HUES64 (cell line): ENCODE results near the gene SLC22A17.
"Not testable (repeated sequence)": the region's sequence is repeated elsewhere in the genome, so short reads cannot be mapped to it uniquely, and the experiment has no call there.

Experiments used
- H3K27ac ChIP-seq: 2 replicates; pipeline ENCODE4 v1.7.0; 2013; ENCODE audit warnings: low read depth, low read length, inconsistent platforms
- H3K27me3 ChIP-seq: 2 replicates; pipeline ENCODE4 v1.6.1; 2013; ENCODE audit warnings: mild to moderate bottlenecking, low read length; ENCODE audit not compliant: insufficient read depth
- H3K36me3 ChIP-seq: 2 replicates; pipeline ENCODE4 v1.6.1; 2013; ENCODE audit warnings: mild to moderate bottlenecking, low read length; ENCODE audit not compliant: insufficient read depth
- H3K4me1 ChIP-seq: 2 replicates; pipeline ENCODE4 v1.6.1; 2013; ENCODE audit warnings: mild to moderate bottlenecking, low read length, moderate library complexity; ENCODE audit not compliant: insufficient read depth
- H3K4me3 ChIP-seq: 2 replicates; pipeline ENCODE4 v1.5.1; 2013; ENCODE audit warnings: mild to moderate bottlenecking, low read length, moderate library complexity
- H3K9ac ChIP-seq: 2 replicates; pipeline ENCODE4 v1.6.1; 2013; ENCODE audit warnings: mild to moderate bottlenecking, low read depth, low read length
- H3K9me3 ChIP-seq: 2 replicates; pipeline ENCODE4 v1.6.1; 2013; ENCODE audit warnings: low read depth, low read length; ENCODE audit not compliant: insufficient read depth
- WGBS: fragments of 150-250, 120-280 bp; methylation state at CpG from one replicate; pipeline ENCODE4 v1.1.7; 2013; ENCODE audit warnings: missing lambda C conversion rate; 5-methylcytosine and 5-hydroxymethylcytosine counted together

SLC22A17 gene

GRCh38 chr14:23326491-23327332 is 26.0 kb downstream of the SLC22A17 start:
- H3K4me3 ChIP-seq: no peak overlapping the region
- no peaks in the 10 kb centered on the region for H3K27me3 ChIP-seq
- H3K9me3 ChIP-seq: no peaks in the 10 kb centered on the region
- WGBS: 86% methylated on average over 12 of the region's 13 CpGs
- no peak overlapping the region for H3K27ac ChIP-seq
- H3K9ac ChIP-seq: no peak overlapping the region
- H3K4me1 ChIP-seq: no peaks in the 10 kb centered on the region; the same call in 1 of the 2 replicates
- peaks cover 38% of the 10 kb centered on the region for H3K36me3 ChIP-seq

- H3K9me3 ChIP-seq, H3K4me3 ChIP-seq, H3K27me3 ChIP-seq, H3K9ac ChIP-seq, H3K27ac ChIP-seq, H3K4me1 ChIP-seq: not testable (repeated sequence)
- WGBS: no CpG with 5 or more reads among the region's 5 CpGs
- H3K36me3 ChIP-seq: peaks cover 38% of the 10 kb centered on the region
Observed at GRCh38 chr14:23325746-23326145, 26.9 kb downstream of the SLC22A17 start.

- Histone ChIP-seq H3K9ac (no peak overlapping the region), H3K27me3 (no peaks in the 10 kb centered on the region), H3K27ac (no peak overlapping the region), H3K4me3 (no peak overlapping the region), H3K9me3 (no peaks in the 10 kb centered on the region), H3K36me3 (peaks cover 38% of the 10 kb centered on the region), H3K4me1 (peaks cover 6% of the 10 kb centered on the region)
- WGBS: 97% methylated on average over 5 of the region's 7 CpGs
Observed at GRCh38 chr14:23324993-23325392, 27.7 kb downstream of the SLC22A17 start.

GRCh38 chr14:23324455-23324846 is 28.2 kb downstream of the SLC22A17 start:
- Histone ChIP-seq H3K9me3 (no peaks in the 10 kb centered on the region), H3K27me3 (no peaks in the 10 kb centered on the region), H3K4me1 (peaks cover 10% of the 10 kb centered on the region), H3K9ac (no peak overlapping the region), H3K27ac (no peak overlapping the region), H3K36me3 (peaks cover 38% of the 10 kb centered on the region), H3K4me3 (no peak overlapping the region)
- 90% methylated on average over 2 of the region's 2 CpGs for WGBS

- Histone ChIP-seq H3K4me1 (peaks cover 10% of the 10 kb centered on the region), H3K27me3 (no peaks in the 10 kb centered on the region), H3K27ac (no peak overlapping the region), H3K9ac (no peak overlapping the region), H3K36me3 (peaks cover 38% of the 10 kb centered on the region), H3K9me3 (no peaks in the 10 kb centered on the region), H3K4me3 (no peak overlapping the region)
- 96% methylated on average over 17 of the region's 18 CpGs for WGBS
Observed at GRCh38 chr14:23323838-23324454, 28.7 kb downstream of the SLC22A17 start.

GRCh38 chr14:23322568-23323517 is 29.8 kb downstream of the SLC22A17 start:
- Histone ChIP-seq H3K4me1 (peaks cover 10% of the 10 kb centered on the region), H3K4me3 (peak overlapping the region; percentile 99)

GRCh38 chr14:23321572-23322547 is 30.8 kb downstream of the SLC22A17 start:
- Histone ChIP-seq H3K4me3 (peak overlapping the region; percentile 99), H3K27me3 (no peaks in the 10 kb centered on the region), H3K9me3 (no peaks in the 10 kb centered on the region), H3K4me1 (peaks cover 10% of the 10 kb centered on the region), H3K9ac (peak overlapping the region; percentile 98), H3K27ac (peak overlapping the region; percentile 97), H3K36me3 (peaks cover 38% of the 10 kb centered on the region)
- WGBS: under 1% methylated on average over 63 of the region's 64 CpGs

More at GRCh38 chr14:23322568-23323517, 29.8 kb downstream of the SLC22A17 start:
- H3K27me3 ChIP-seq: no peaks in the 10 kb centered on the region
- H3K9ac ChIP-seq: peak overlapping the region; percentile 98
- H3K9me3 ChIP-seq: no peaks in the 10 kb centered on the region
- WGBS: 56% methylated on average over 10 of the region's 10 CpGs
- H3K27ac ChIP-seq: 0 out of 2 replicates have a peak overlapping the region, but pooled peaks have one; percentile 20
- H3K36me3 ChIP-seq: peaks cover 38% of the 10 kb centered on the region

- Histone ChIP-seq H3K4me1 (peaks cover 10% of the 10 kb centered on the region), H3K9me3 (no peaks in the 10 kb centered on the region), H3K27ac (peak within 1 kb of the TSS; percentile 97), H3K4me3 (peak within 1 kb of the TSS; percentile 99), H3K36me3 (peaks cover 34% of the 10 kb centered on the region), H3K27me3 (no peaks in the 10 kb centered on the region), H3K9ac (peak within 1 kb of the TSS; percentile 98)
- whole genome bisulfite sequencing: 5% methylated on average over 63 of the region's 63 CpGs
Observed at GRCh38 chr14:23320584-23321571, 31.8 kb downstream of the SLC22A17 start, which contains the start of gene PABPN1. Gene PABPN1 (plus strand): TSS chr14:23321457. CDS start chr14:23321470, 13 bp downstream.

GRCh38 chr14:23319746-23320583 is 32.7 kb downstream of the SLC22A17 start:
- peaks cover 10% of the 10 kb centered on the region for H3K4me1 ChIP-seq
- H3K9me3 ChIP-seq: no peaks in the 10 kb centered on the region
- peaks cover 29% of the 10 kb centered on the region for H3K36me3 ChIP-seq
- peak overlapping the region; percentile 56 for H3K4me3 ChIP-seq
- H3K27ac ChIP-seq: peak overlapping the region; percentile 93
- 96% methylated on average over 17 of the region's 17 CpGs for WGBS
- no peaks in the 10 kb centered on the region for H3K27me3 ChIP-seq
- peak overlapping the region; percentile 74 for H3K9ac ChIP-seq
